ENCODE measurements around the gene TNFRSF4. TPM values are rescaled to one million over a fixed set of nuclear protein-coding genes. Genes with fewer than 3 reads are reported as not detected.

Gene TNFRSF4
- total RNA-seq, 3 donors from 2014 or later = 0.64 to 2.3 (median 1.6) TPM

- peak within 1 kb of the TSS; percentile 89 to 91 for H3K27ac ChIP-seq
- peaks cover 11 to 19% of the 10 kb centered on the region in 2 donors for H3K4me1 ChIP-seq
- no peaks in the 10 kb centered on the region for H3K9me3 ChIP-seq
- intact Hi-C loops (cut with DNase I; ENCODE audit: low total_unique reads) = loop anchor here (10.0 kb wide), 1 partner anchor 107 kb away; no protein-coding TSS in a partner anchor
- DNase-seq (ENCODE audit: low spot score in 2 of 2) = peak; percentile 97
- peaks cover 10% of the 10 kb centered on the region for H3K36me3 ChIP-seq
- H3K27me3 ChIP-seq = no peaks in the 10 kb centered on the region
- TF ChIP-seq CTCF (IDR thresholded peaks at IDR 0.05) = peak in 1 of 3 donors; percentile 7
- TF ChIP-seq POLR2AphosphoS5 (IDR thresholded peaks at IDR 0.05) = peak; percentile 69 to 88 (median 81)
- no peak for TF ChIP-seq POLR2A (IDR thresholded peaks at IDR 0.05)
- H3K4me3 ChIP-seq = peak within 1 kb of the TSS; percentile 88 to 99 (median 98)
Observed at GRCh38 chr1:1231400-1232207, 17.7 kb upstream of the TNFRSF4 start, which contains the start of gene SDF4. TSS of gene SDF4 (minus strand) at chr1:1232001. CDS start at chr1:1228772, 3,229 bp downstream.

- H3K4me1 ChIP-seq = peaks cover 11 to 19% of the 10 kb centered on the region in 2 donors
- peaks cover 10% of the 10 kb centered on the region for H3K36me3 ChIP-seq
- peak overlapping the region; percentile 89 to 91 for H3K27ac ChIP-seq
- peak overlapping the region; percentile 88 to 99 (median 98) for H3K4me3 ChIP-seq
- peak in 1 of 3 donors; percentile 17 for TF ChIP-seq CTCF (IDR thresholded peaks at IDR 0.05)
- no peak for TF ChIP-seq POLR2AphosphoS5 (IDR thresholded peaks at IDR 0.05)
- no peaks in the 10 kb centered on the region for H3K9me3 ChIP-seq
- no peaks in the 10 kb centered on the region for H3K27me3 ChIP-seq
- intact Hi-C loops (cut with DNase I; ENCODE audit: low total_unique reads) = loop anchor here (10.0 kb wide), 1 partner anchor 106 kb away; no protein-coding TSS in a partner anchor
- no peak for DNase-seq (ENCODE audit: low spot score in 2 of 2)
Observed at GRCh38 chr1:1230656-1231399, 16.9 kb upstream of the TNFRSF4 start.

GRCh38 chr1:1229770-1230169 is 15.8 kb upstream of the TNFRSF4 start:
- DNase-seq (ENCODE audit: low spot score in 2 of 2) = no peak
- no peaks in the 10 kb centered on the region for H3K9me3 ChIP-seq
- H3K27me3 ChIP-seq = no peaks in the 10 kb centered on the region
- peak overlapping the region in 1 of 3 donors; percentile 88 for H3K4me3 ChIP-seq
- no peak overlapping the region for H3K27ac ChIP-seq
- peaks cover 10% of the 10 kb centered on the region for H3K36me3 ChIP-seq
- TF ChIP-seq POLR2AphosphoS5 (IDR thresholded peaks at IDR 0.05) (no peak), POLR2A (IDR thresholded peaks at IDR 0.05) (no peak), CTCF (IDR thresholded peaks at IDR 0.05) (no peak)
- intact Hi-C loops (cut with DNase I; ENCODE audit: low total_unique reads) = loop anchor here (10.0 kb wide), 1 partner anchor 105 kb away; no protein-coding TSS in a partner anchor
- peaks cover 11 to 19% of the 10 kb centered on the region in 2 donors for H3K4me1 ChIP-seq

- no peaks in the 10 kb centered on the region for H3K9me3 ChIP-seq
- TF ChIP-seq POLR2AphosphoS5 (IDR thresholded peaks at IDR 0.05) (no peak), CTCF (IDR thresholded peaks at IDR 0.05) (no peak), POLR2A (IDR thresholded peaks at IDR 0.05) (no peak)
- no peak overlapping the region for H3K27ac ChIP-seq
- no peak overlapping the region for H3K4me3 ChIP-seq
- peaks cover 10% of the 10 kb centered on the region for H3K36me3 ChIP-seq
- no peak for DNase-seq (ENCODE audit: low spot score in 2 of 2)
- peaks cover 11 to 19% of the 10 kb centered on the region in 2 donors for H3K4me1 ChIP-seq
- no peaks in the 10 kb centered on the region for H3K27me3 ChIP-seq
- intact Hi-C loops (cut with DNase I; ENCODE audit: low total_unique reads) = no loop called here
Observed at GRCh38 chr1:1228596-1229321, 14.8 kb upstream of the TNFRSF4 start.
